Activated B cell treated with CpG ODN at 0.5 μM for 24 hours (primary cell): Measurements from ENCODE around the gene STX16. TPM values are rescaled to one million over a fixed set of nuclear protein-coding genes. Genes with fewer than 3 reads are reported as not detected.
A peak's percentile ranks its signal among the peaks of the same experiment; 100 is the strongest.

Experiments used
- ATAC-seq: fragments of 200-7000 bp; cut with Tn5 transposase; one replicate; pipeline ENCODE4 v1.10.0; 2021; ENCODE audit warnings: low read depth, mild to moderate bottlenecking, moderate library complexity
- CTCF ChIA-PET: fragments of 350-600 bp; sonication (Branson Sonifier 250); formaldehyde crosslinking; loops from one replicate; lab custom pipeline; 2021; ENCODE audit warnings: antibody characterized with exemption; lab: Charles Lee
- POLR2A ChIA-PET: fragments of 350-600 bp; sonication (Branson Sonifier 250); formaldehyde crosslinking; loops from one replicate; lab custom pipeline; 2021; ENCODE audit warnings: antibody characterized with exemption; lab: Charles Lee
- DNase-seq: peaks from one replicate; pipeline ENCODE4 v3.0.0; 2022
- H3K27ac Mint-ChIP-seq: one replicate; pipeline ENCODE4 v1.8.0; 2020; ENCODE audit warnings: mixed read lengths
- H3K27me3 Mint-ChIP-seq: one replicate; pipeline ENCODE4 v1.8.0; 2021; ENCODE audit warnings: mixed read lengths
- H3K36me3 Mint-ChIP-seq: one replicate; pipeline ENCODE4 v1.8.0; 2021; ENCODE audit warnings: low read depth, mixed read lengths
- H3K4me1 Mint-ChIP-seq: one replicate; pipeline ENCODE4 v1.8.0; 2021; ENCODE audit warnings: mixed read lengths
- H3K4me3 Mint-ChIP-seq: one replicate; pipeline ENCODE4 v1.8.0; 2020; ENCODE audit warnings: mild to moderate bottlenecking, mixed read lengths
- H3K9me3 Mint-ChIP-seq: one replicate; pipeline ENCODE4 v1.8.0; 2020; ENCODE audit warnings: mixed read lengths
- CTCF ChIP-seq: fragments of 200-600 bp; IDR thresholded peaks from one replicate; pipeline ENCODE4 v1.8.0; 2022; ENCODE audit warnings: antibody characterized with exemption, mild to moderate bottlenecking
- intact Hi-C: fragments of 100-400 bp; cut with micrococcal nuclease; formaldehyde crosslinking; loops from one replicate; pipeline ENCODE4 v1.15.1; 2024
- total RNA-seq: library from RNA; stranded (reverse); gene quantifications from 2 replicates; pipeline ENCODE4 v1.2.3, GENCODE V29; 2022

The STX16 gene
- total RNA-seq, 1 donor from 2014 or later, result 77.4 TPM

- ChIA-PET POLR2A (no interaction called here), CTCF (no interaction called here)
- DNase-seq, result no peak
- intact Hi-C loops, result no loop called here
- no peak for TF ChIP-seq CTCF
- H3K27ac Mint-ChIP-seq, result no peak overlapping the region
- H3K4me1 Mint-ChIP-seq, result peaks cover 3% of the 10 kb centered on the region
- no peaks in the 10 kb centered on the region for H3K27me3 Mint-ChIP-seq
- H3K36me3 Mint-ChIP-seq, result no peaks in the 10 kb centered on the region
- ATAC-seq, result no peak
- no peak overlapping the region for H3K4me3 Mint-ChIP-seq
- no peaks in the 10 kb centered on the region for H3K9me3 Mint-ChIP-seq
Observed at GRCh38 chr20:58714340-58714922, 63.3 kb downstream of the STX16 start.

DNA sequence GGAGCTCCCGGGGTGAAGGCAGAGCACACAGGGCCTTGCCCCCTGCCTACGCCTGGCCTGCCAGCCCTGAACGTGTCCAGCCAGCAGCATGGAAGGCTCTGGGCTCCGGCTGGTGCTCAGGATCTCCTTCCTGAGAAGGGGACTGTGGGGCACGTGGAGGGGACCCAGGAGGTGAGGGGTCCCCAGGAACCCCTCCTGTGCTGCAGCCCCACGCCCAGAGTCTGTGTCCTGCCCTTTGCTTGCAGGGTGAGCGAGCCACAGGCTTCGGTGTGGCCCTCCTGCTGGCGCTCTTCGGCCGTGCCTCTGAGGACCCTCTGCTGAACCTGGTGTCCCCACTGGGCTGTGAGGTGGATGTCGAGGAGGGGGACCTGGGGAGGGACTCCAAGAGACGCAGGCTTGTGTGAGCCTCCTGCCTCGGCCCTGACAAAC lies 63.9 kb downstream of the STX16 start:
- Mint-ChIP-seq H3K4me3 (no peak overlapping the region), H3K36me3 (no peaks in the 10 kb centered on the region), H3K27me3 (no peaks in the 10 kb centered on the region), H3K9me3 (no peaks in the 10 kb centered on the region), H3K27ac (no peak overlapping the region), H3K4me1 (peaks cover 3% of the 10 kb centered on the region)
- ATAC-seq (no peak), DNase-seq (peak; percentile 13)
- CTCF ChIA-PET, result no interaction called here
- POLR2A ChIA-PET, result no interaction called here
- intact Hi-C loops, result no loop called here
- TF ChIP-seq CTCF, result no peak

DNA sequence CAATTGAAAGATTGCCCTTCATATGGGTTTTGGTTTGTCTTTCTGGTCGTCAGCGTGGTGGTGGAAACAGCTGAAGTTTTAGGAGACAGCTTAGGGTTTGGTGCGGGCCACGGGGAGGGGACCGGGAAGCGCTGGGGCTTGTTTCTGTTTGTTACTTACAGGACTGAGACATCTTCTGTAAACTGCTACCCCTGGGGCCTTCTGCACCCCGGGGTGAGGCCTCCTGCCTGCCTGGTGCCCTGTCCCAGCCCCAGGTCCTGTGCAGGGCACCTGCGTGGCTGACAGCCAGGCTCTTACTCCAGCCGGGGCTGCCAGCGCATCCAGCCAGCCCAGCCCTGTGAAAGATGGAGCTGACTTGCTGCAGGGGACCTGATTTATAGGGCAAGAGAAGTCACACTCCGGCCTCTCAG lies 64.3 kb downstream of the STX16 start:
- intact Hi-C loops, result no loop called here
- H3K9me3 Mint-ChIP-seq, result no peaks in the 10 kb centered on the region
- no peak for TF ChIP-seq CTCF
- no peak for DNase-seq
- H3K4me1 Mint-ChIP-seq, result peaks cover 3% of the 10 kb centered on the region
- no peak overlapping the region for H3K4me3 Mint-ChIP-seq
- POLR2A ChIA-PET, result no interaction called here
- no peaks in the 10 kb centered on the region for H3K36me3 Mint-ChIP-seq
- CTCF ChIA-PET, result no interaction called here
- H3K27me3 Mint-ChIP-seq, result no peaks in the 10 kb centered on the region
- H3K27ac Mint-ChIP-seq, result no peak overlapping the region
- no peak for ATAC-seq

GRCh38 chr20:58715801-58716475 lies 64.9 kb downstream of the STX16 start:
- ATAC-seq (no peak), DNase-seq (no peak)
- intact Hi-C loops, result no loop called here
- Mint-ChIP-seq H3K27me3 (peaks cover 5% of the 10 kb centered on the region), H3K36me3 (no peaks in the 10 kb centered on the region), H3K4me3 (no peak overlapping the region), H3K27ac (no peak overlapping the region), H3K9me3 (no peaks in the 10 kb centered on the region), H3K4me1 (peaks cover 3% of the 10 kb centered on the region)
- ChIA-PET POLR2A (no interaction called here), CTCF (no interaction called here)
- no peak for TF ChIP-seq CTCF

GRCh38 chr20:58716476-58717277 lies 65.6 kb downstream of the STX16 start:
- Mint-ChIP-seq H3K27me3 (peaks cover 10% of the 10 kb centered on the region), H3K36me3 (no peaks in the 10 kb centered on the region), H3K4me3 (no peak overlapping the region), H3K9me3 (no peaks in the 10 kb centered on the region), H3K4me1 (peaks cover 3% of the 10 kb centered on the region), H3K27ac (no peak overlapping the region)
- ATAC-seq, result no peak
- TF ChIP-seq CTCF, result no peak
- peak; percentile 8 for DNase-seq
- ChIA-PET CTCF (no interaction called here), POLR2A (no interaction called here)
- intact Hi-C loops, result no loop called here
